ENCODE data around the gene CACNG4.

The CACNG4 gene

GRCh38 chr17:66941249-66941648, 23.3 kb upstream of the CACNG4 start:
- H3K23ac ChIP-seq (ENCODE audit: low read length): no peak overlapping the region
- no CpG with 5 or more reads among the region's 3 CpGs for WGBS (ENCODE audit: extremely low coverage, insufficient coverage, low lambda C conversion rate)
- no peak overlapping the region for H3K18ac ChIP-seq (ENCODE audit: low read length)
- H3K79me2 ChIP-seq (ENCODE audit: control insufficient read depth, insufficient read depth, low read length): no peaks in the 10 kb centered on the region
- no peak overlapping the region for H4K5ac ChIP-seq (ENCODE audit: low read length)
- H3K27ac ChIP-seq (ENCODE audit: low read depth, low read length): no peak overlapping the region
- no peak overlapping the region for H2BK120ac ChIP-seq (ENCODE audit: low read depth, low read length)
- H2BK5ac ChIP-seq (ENCODE audit: low read length): no peak overlapping the region
- H2BK15ac ChIP-seq (replicated peaks; ENCODE audit: low read depth): no peak overlapping the region
- H3K4me3 ChIP-seq (ENCODE audit: low read length): no peak overlapping the region
- H3K9ac ChIP-seq (ENCODE audit: low read length): no peak overlapping the region
- no peaks in the 10 kb centered on the region for H3K4me1 ChIP-seq (ENCODE audit: control insufficient read depth, low read depth, low read length)
- H3K56ac ChIP-seq (ENCODE audit: low read length): no peak overlapping the region
- no peaks in the 10 kb centered on the region for H3K36me3 ChIP-seq (ENCODE audit: control insufficient read depth, insufficient read depth, low read length)
- no peak overlapping the region for H2AK5ac ChIP-seq (ENCODE audit: low read length)
- no peak for DNase-seq
- H3K27me3 ChIP-seq (ENCODE audit: insufficient read depth, low read length, poor library complexity): no peaks in the 10 kb centered on the region
- no peak overlapping the region for H3K4ac ChIP-seq (ENCODE audit: low read depth, low read length)
- H3K4me2 ChIP-seq (ENCODE audit: low read length): no peak overlapping the region
- H3K79me1 ChIP-seq (ENCODE audit: low read length): no peaks in the 10 kb centered on the region
- H4K8ac ChIP-seq (ENCODE audit: low read depth, low read length): no peak overlapping the region

- Histone ChIP-seq H3K4me1 (ENCODE audit: control insufficient read depth, low read depth, low read length) (no peaks in the 10 kb centered on the region), H3K27ac (ENCODE audit: low read depth, low read length) (no peak overlapping the region)
Observed at GRCh38 chr17:66941773-66942450, 22.6 kb upstream of the CACNG4 start.

GRCh38 chr17:66942451-66943264, 21.8 kb upstream of the CACNG4 start:
- no peak overlapping the region for H4K8ac ChIP-seq (ENCODE audit: low read depth, low read length)
- H4K5ac ChIP-seq (ENCODE audit: low read length): no peak overlapping the region
- H3K56ac ChIP-seq (ENCODE audit: low read length): no peak overlapping the region
- H3K23ac ChIP-seq (ENCODE audit: low read length): no peak overlapping the region
- no peaks in the 10 kb centered on the region for H3K27me3 ChIP-seq (ENCODE audit: insufficient read depth, low read length, poor library complexity)
- H3K4me3 ChIP-seq (ENCODE audit: low read length): no peak overlapping the region
- no peak overlapping the region for H2AK5ac ChIP-seq (ENCODE audit: low read length)
- no peak overlapping the region for H3K27ac ChIP-seq (ENCODE audit: low read depth, low read length)
- no peak overlapping the region for H3K4me2 ChIP-seq (ENCODE audit: low read length)
- no peaks in the 10 kb centered on the region for H3K36me3 ChIP-seq (ENCODE audit: control insufficient read depth, insufficient read depth, low read length)
- DNase-seq: peak; percentile 33
- no peak overlapping the region for H2BK120ac ChIP-seq (ENCODE audit: low read depth, low read length)
- H2BK5ac ChIP-seq (ENCODE audit: low read length): no peak overlapping the region
- no peak overlapping the region for H3K18ac ChIP-seq (ENCODE audit: low read length)
- WGBS (ENCODE audit: extremely low coverage, insufficient coverage, low lambda C conversion rate): no CpG with 5 or more reads among the region's 8 CpGs
- no peaks in the 10 kb centered on the region for H3K79me1 ChIP-seq (ENCODE audit: low read length)
- no peaks in the 10 kb centered on the region for H3K79me2 ChIP-seq (ENCODE audit: control insufficient read depth, insufficient read depth, low read length)
- H2BK15ac ChIP-seq (replicated peaks; ENCODE audit: low read depth): no peak overlapping the region
- H3K4ac ChIP-seq (ENCODE audit: low read depth, low read length): no peak overlapping the region
- no peaks in the 10 kb centered on the region for H3K4me1 ChIP-seq (ENCODE audit: control insufficient read depth, low read depth, low read length)
- no peak overlapping the region for H3K9ac ChIP-seq (ENCODE audit: low read length)

More at GRCh38 chr17:66941773-66942450, 22.6 kb upstream of the CACNG4 start:
- Histone ChIP-seq H3K56ac (ENCODE audit: low read length) (no peak overlapping the region), H3K79me1 (ENCODE audit: low read length) (no peaks in the 10 kb centered on the region), H2BK5ac (ENCODE audit: low read length) (no peak overlapping the region), H2AK5ac (ENCODE audit: low read length) (no peak overlapping the region), H3K79me2 (ENCODE audit: control insufficient read depth, insufficient read depth, low read length) (no peaks in the 10 kb centered on the region), H4K5ac (ENCODE audit: low read length) (no peak overlapping the region), H3K4ac (ENCODE audit: low read depth, low read length) (no peak overlapping the region), H3K4me3 (ENCODE audit: low read length) (no peak overlapping the region), H4K8ac (ENCODE audit: low read depth, low read length) (no peak overlapping the region), H3K23ac (ENCODE audit: low read length) (no peak overlapping the region), H3K4me2 (ENCODE audit: low read length) (no peak overlapping the region), H3K18ac (ENCODE audit: low read length) (no peak overlapping the region), H3K9ac (ENCODE audit: low read length) (no peak overlapping the region), H3K36me3 (ENCODE audit: control insufficient read depth, insufficient read depth, low read length) (no peaks in the 10 kb centered on the region), H3K27me3 (ENCODE audit: insufficient read depth, low read length, poor library complexity) (no peaks in the 10 kb centered on the region), H2BK120ac (ENCODE audit: low read depth, low read length) (no peak overlapping the region), H2BK15ac (replicated peaks; ENCODE audit: low read depth) (no peak overlapping the region)
- DNase-seq: no peak
- WGBS (ENCODE audit: extremely low coverage, insufficient coverage, low lambda C conversion rate): no CpG with 5 or more reads among the region's 8 CpGs

GRCh38 chr17:66943484-66943883, 21.0 kb upstream of the CACNG4 start:
- H2BK5ac ChIP-seq (ENCODE audit: low read length): no peak overlapping the region
- H4K5ac ChIP-seq (ENCODE audit: low read length): no peak overlapping the region
- H3K27ac ChIP-seq (ENCODE audit: low read depth, low read length): no peak overlapping the region
- no peaks in the 10 kb centered on the region for H3K79me1 ChIP-seq (ENCODE audit: low read length)
- H3K36me3 ChIP-seq (ENCODE audit: control insufficient read depth, insufficient read depth, low read length): no peaks in the 10 kb centered on the region
- no peaks in the 10 kb centered on the region for H3K79me2 ChIP-seq (ENCODE audit: control insufficient read depth, insufficient read depth, low read length)
- H3K23ac ChIP-seq (ENCODE audit: low read length): no peak overlapping the region
- H3K56ac ChIP-seq (ENCODE audit: low read length): no peak overlapping the region
- H3K4me2 ChIP-seq (ENCODE audit: low read length): no peak overlapping the region
- H3K4ac ChIP-seq (ENCODE audit: low read depth, low read length): no peak overlapping the region
- H4K8ac ChIP-seq (ENCODE audit: low read depth, low read length): no peak overlapping the region
- H3K4me3 ChIP-seq (ENCODE audit: low read length): no peak overlapping the region
- no peaks in the 10 kb centered on the region for H3K4me1 ChIP-seq (ENCODE audit: control insufficient read depth, low read depth, low read length)
- DNase-seq: peak; percentile 57
- H2AK5ac ChIP-seq (ENCODE audit: low read length): no peak overlapping the region
- H3K9ac ChIP-seq (ENCODE audit: low read length): no peak overlapping the region
- H3K27me3 ChIP-seq (ENCODE audit: insufficient read depth, low read length, poor library complexity): no peaks in the 10 kb centered on the region
- H2BK120ac ChIP-seq (ENCODE audit: low read depth, low read length): no peak overlapping the region
- H3K18ac ChIP-seq (ENCODE audit: low read length): no peak overlapping the region
- H2BK15ac ChIP-seq (replicated peaks; ENCODE audit: low read depth): no peak overlapping the region
- WGBS (ENCODE audit: extremely low coverage, insufficient coverage, low lambda C conversion rate): no CpG with 5 or more reads among the region's 6 CpGs

GRCh38 chr17:66944351-66945146, 20.0 kb upstream of the CACNG4 start:
- no CpG with 5 or more reads among the region's 15 CpGs for WGBS (ENCODE audit: extremely low coverage, insufficient coverage, low lambda C conversion rate)
- no peak overlapping the region for H3K56ac ChIP-seq (ENCODE audit: low read length)
- no peak overlapping the region for H2AK5ac ChIP-seq (ENCODE audit: low read length)
- no peaks in the 10 kb centered on the region for H3K27me3 ChIP-seq (ENCODE audit: insufficient read depth, low read length, poor library complexity)
- no peaks in the 10 kb centered on the region for H3K4me1 ChIP-seq (ENCODE audit: control insufficient read depth, low read depth, low read length)
- no peak overlapping the region for H3K4me2 ChIP-seq (ENCODE audit: low read length)
- H3K4ac ChIP-seq (ENCODE audit: low read depth, low read length): no peak overlapping the region
- H3K36me3 ChIP-seq (ENCODE audit: control insufficient read depth, insufficient read depth, low read length): no peaks in the 10 kb centered on the region
- H4K5ac ChIP-seq (ENCODE audit: low read length): no peak overlapping the region
- no peak overlapping the region for H2BK5ac ChIP-seq (ENCODE audit: low read length)
- DNase-seq: peak; percentile 70
- no peak overlapping the region for H3K18ac ChIP-seq (ENCODE audit: low read length)
- no peaks in the 10 kb centered on the region for H3K79me2 ChIP-seq (ENCODE audit: control insufficient read depth, insufficient read depth, low read length)
- no peak overlapping the region for H2BK15ac ChIP-seq (replicated peaks; ENCODE audit: low read depth)
- H2BK120ac ChIP-seq (ENCODE audit: low read depth, low read length): no peak overlapping the region
- no peak overlapping the region for H3K23ac ChIP-seq (ENCODE audit: low read length)
- H3K9ac ChIP-seq (ENCODE audit: low read length): no peak overlapping the region
- H3K27ac ChIP-seq (ENCODE audit: low read depth, low read length): no peak overlapping the region
- H3K79me1 ChIP-seq (ENCODE audit: low read length): no peaks in the 10 kb centered on the region
- no peak overlapping the region for H3K4me3 ChIP-seq (ENCODE audit: low read length)
- no peak overlapping the region for H4K8ac ChIP-seq (ENCODE audit: low read depth, low read length)

Measured in mesendoderm (in vitro differentiated cells).